Tibial nerve (tissue), 3 donors: ENCODE data around the gene S1PR3.

ENCODE experiments used
- CTCF ChIP-seq, 5 experiments: fragments of 200-600 bp in 3 of 5; fragments of 450-650 bp in 2 of 5; sonication (generic) in 3 of 5; IDR thresholded peaks; one replicate each; pipeline ENCODE4 v1.5.1; 2016 to 2019; ENCODE audit warnings: antibody characterized with exemption in 5 of 5, mild to moderate bottlenecking in 3 of 5, moderate library complexity in 2 of 5
- POLR2A ChIP-seq, 2 donors: fragments of 450-650 bp; IDR thresholded peaks; one replicate each; pipeline ENCODE4 v1.6.1; 2017; ENCODE audit warnings: antibody characterized with exemption in 2 of 2, mild to moderate bottlenecking in 2 of 2, moderate library complexity in 2 of 2

GRCh38 chr9:89042984-89043383 lies 51.7 kb downstream of the S1PR3 start:
- TF ChIP-seq POLR2A (IDR thresholded peaks at IDR 0.05) (no peak), CTCF (IDR thresholded peaks at IDR 0.05) (no peak)
